Measurements from ENCODE around the gene EPN2. TPM values are rescaled to one million over a fixed set of nuclear protein-coding genes. Genes with fewer than 3 reads are reported as not detected.

Gene EPN2
- total RNA-seq, 1 experiment from 2014 or later = 31.3 TPM

- H3K4me1 Mint-ChIP-seq (ENCODE audit: low read depth, unreplicated experiment) = peaks cover 6% of the 10 kb centered on the region
- intact Hi-C loops (cut with micrococcal nuclease; ENCODE audit: unreplicated experiment) = loop anchor here (10.0 kb wide), 1 partner anchor 395 kb away; no protein-coding TSS in a partner anchor
- H3K9me3 Mint-ChIP-seq (ENCODE audit: low read depth, unreplicated experiment) = no peaks in the 10 kb centered on the region
- TF ChIP-seq CTCF (IDR thresholded peaks at IDR 0.05; ENCODE audit: unreplicated experiment) = no peak
- H3K4me3 Mint-ChIP-seq (ENCODE audit: low read depth, unreplicated experiment) = no peak overlapping the region
- no peak for DNase-seq
- H3K36me3 Mint-ChIP-seq (ENCODE audit: insufficient read depth, unreplicated experiment) = peaks cover 8% of the 10 kb centered on the region
- H3K27ac Mint-ChIP-seq (ENCODE audit: unreplicated experiment) = no peak overlapping the region
- BruUV-seq (replicated peaks) = no TSS peak
- CTCF ChIA-PET = no interaction called here
- H3K27me3 Mint-ChIP-seq (ENCODE audit: unreplicated experiment) = no peaks in the 10 kb centered on the region
Observed at GRCh38 chr17:19369846-19370492, 132.8 kb downstream of the EPN2 start.

GRCh38 chr17:19370493-19370960 lies 133.4 kb downstream of the EPN2 start:
- H3K4me3 Mint-ChIP-seq (ENCODE audit: low read depth, unreplicated experiment) = no peak overlapping the region
- no peaks in the 10 kb centered on the region for H3K27me3 Mint-ChIP-seq (ENCODE audit: unreplicated experiment)
- H3K9me3 Mint-ChIP-seq (ENCODE audit: low read depth, unreplicated experiment) = no peaks in the 10 kb centered on the region
- no TSS peak for BruUV-seq (replicated peaks)
- intact Hi-C loops (cut with micrococcal nuclease; ENCODE audit: unreplicated experiment) = no loop called here
- DNase-seq = no peak
- H3K36me3 Mint-ChIP-seq (ENCODE audit: insufficient read depth, unreplicated experiment) = peaks cover 8% of the 10 kb centered on the region
- CTCF ChIA-PET = no interaction called here
- H3K27ac Mint-ChIP-seq (ENCODE audit: unreplicated experiment) = no peak overlapping the region
- H3K4me1 Mint-ChIP-seq (ENCODE audit: low read depth, unreplicated experiment) = peaks cover 6% of the 10 kb centered on the region
- no peak for TF ChIP-seq CTCF (IDR thresholded peaks at IDR 0.05; ENCODE audit: unreplicated experiment)

DNA sequence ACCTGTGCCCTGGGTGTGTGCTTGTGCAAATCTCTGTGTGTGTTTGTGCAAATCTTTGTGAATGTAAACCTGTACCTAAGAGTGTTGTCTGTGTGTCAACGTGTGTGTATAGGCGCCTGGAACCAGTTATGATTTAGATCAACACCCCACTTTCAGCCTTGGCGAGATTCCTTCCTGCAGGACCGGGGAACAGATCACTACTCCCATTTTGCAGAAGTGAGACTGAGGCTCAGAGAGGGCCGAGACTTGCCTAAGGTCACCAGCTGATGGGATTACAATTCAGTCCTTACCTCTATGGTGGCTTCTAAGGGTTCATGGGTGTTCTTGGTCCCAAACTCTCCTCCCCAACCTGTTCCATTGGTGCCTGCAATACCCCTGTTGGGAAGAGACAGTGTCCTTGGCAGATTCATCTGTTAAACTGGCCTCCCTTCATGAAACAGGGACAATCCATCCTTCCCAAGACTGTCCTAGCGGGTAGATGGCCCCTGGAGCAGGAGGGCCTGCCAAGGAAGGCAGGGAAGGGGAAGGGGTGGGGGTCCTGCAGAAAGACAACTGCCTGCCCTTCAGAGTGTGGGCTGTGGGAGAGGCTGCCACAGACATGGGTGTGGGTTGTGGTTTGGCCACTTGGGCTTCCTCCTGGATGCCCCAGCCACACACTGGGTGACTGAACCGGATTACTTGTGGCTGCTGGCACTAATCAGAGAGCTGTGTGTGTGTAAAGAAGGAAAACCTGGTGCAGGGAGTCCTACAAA lies 134.3 kb downstream of the EPN2 start:
- CTCF ChIA-PET = no interaction called here
- Mint-ChIP-seq H3K9me3 (ENCODE audit: low read depth, unreplicated experiment) (no peaks in the 10 kb centered on the region), H3K27ac (ENCODE audit: unreplicated experiment) (no peak overlapping the region), H3K4me1 (ENCODE audit: low read depth, unreplicated experiment) (peaks cover 6% of the 10 kb centered on the region), H3K36me3 (ENCODE audit: insufficient read depth, unreplicated experiment) (peaks cover 8% of the 10 kb centered on the region), H3K27me3 (ENCODE audit: unreplicated experiment) (no peaks in the 10 kb centered on the region), H3K4me3 (ENCODE audit: low read depth, unreplicated experiment) (no peak overlapping the region)
- TF ChIP-seq CTCF (IDR thresholded peaks at IDR 0.05; ENCODE audit: unreplicated experiment) = no peak
- no TSS peak for BruUV-seq (replicated peaks)
- intact Hi-C loops (cut with micrococcal nuclease; ENCODE audit: unreplicated experiment) = no loop called here
- no peak for DNase-seq

DNA sequence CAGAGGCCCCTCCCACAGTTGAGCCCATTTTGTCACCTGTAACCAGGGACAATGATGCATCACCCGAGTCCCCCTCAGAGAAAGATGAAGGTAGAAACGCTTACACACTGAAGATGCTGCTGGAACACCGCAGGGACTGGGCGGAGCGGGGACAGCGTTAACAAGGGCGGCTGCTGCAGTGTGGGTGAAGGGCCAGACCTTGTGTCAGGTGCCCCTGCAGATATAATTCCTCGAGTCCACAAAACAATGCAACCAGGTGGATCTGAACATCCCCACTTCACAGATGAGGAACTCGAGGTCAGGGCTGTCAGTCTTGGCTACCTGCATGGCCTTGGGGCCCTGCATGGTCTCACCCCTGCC lies 134.8 kb downstream of the EPN2 start:
- BruUV-seq (replicated peaks) = no TSS peak
- no peak for TF ChIP-seq CTCF (IDR thresholded peaks at IDR 0.05; ENCODE audit: unreplicated experiment)
- peaks cover 6% of the 10 kb centered on the region for H3K4me1 Mint-ChIP-seq (ENCODE audit: low read depth, unreplicated experiment)

More for the DNA sequence above, 134.8 kb downstream of the EPN2 start:
- Mint-ChIP-seq H3K4me3 (ENCODE audit: low read depth, unreplicated experiment) (no peak overlapping the region), H3K9me3 (ENCODE audit: low read depth, unreplicated experiment) (no peaks in the 10 kb centered on the region), H3K27ac (ENCODE audit: unreplicated experiment) (no peak overlapping the region), H3K27me3 (ENCODE audit: unreplicated experiment) (no peaks in the 10 kb centered on the region), H3K36me3 (ENCODE audit: insufficient read depth, unreplicated experiment) (peaks cover 11% of the 10 kb centered on the region)
- intact Hi-C loops (cut with micrococcal nuclease; ENCODE audit: unreplicated experiment) = no loop called here
- DNase-seq = no peak
- CTCF ChIA-PET = no interaction called here

Measured in Calu3 (cell line).